Thyroid gland (tissue), 4 donors: ENCODE results near the gene LYRM9.

Experiments used
- POLR2A ChIP-seq, 2 donors: fragments of 450-650 bp; IDR thresholded peaks; one replicate each; pipeline ENCODE4 v1.6.1; 2017; ENCODE audit warnings: antibody characterized with exemption in 2 of 2, mild to moderate bottlenecking in 2 of 2, moderate library complexity in 1 of 2
- TF ChIP-seq, protein P1 (sequence below), 6 experiments: fragments of 200-600 bp in 3 of 6; fragments of 450-650 bp in 3 of 6; sonication (generic) in 3 of 6; IDR thresholded peaks; one replicate each; pipeline ENCODE4 v1.5.1; 2016 to 2019; ENCODE audit warnings: antibody characterized with exemption in 6 of 6, mild to moderate bottlenecking in 2 of 6, inconsistent platforms in 1 of 6, moderate library complexity in 1 of 6

DNA sequence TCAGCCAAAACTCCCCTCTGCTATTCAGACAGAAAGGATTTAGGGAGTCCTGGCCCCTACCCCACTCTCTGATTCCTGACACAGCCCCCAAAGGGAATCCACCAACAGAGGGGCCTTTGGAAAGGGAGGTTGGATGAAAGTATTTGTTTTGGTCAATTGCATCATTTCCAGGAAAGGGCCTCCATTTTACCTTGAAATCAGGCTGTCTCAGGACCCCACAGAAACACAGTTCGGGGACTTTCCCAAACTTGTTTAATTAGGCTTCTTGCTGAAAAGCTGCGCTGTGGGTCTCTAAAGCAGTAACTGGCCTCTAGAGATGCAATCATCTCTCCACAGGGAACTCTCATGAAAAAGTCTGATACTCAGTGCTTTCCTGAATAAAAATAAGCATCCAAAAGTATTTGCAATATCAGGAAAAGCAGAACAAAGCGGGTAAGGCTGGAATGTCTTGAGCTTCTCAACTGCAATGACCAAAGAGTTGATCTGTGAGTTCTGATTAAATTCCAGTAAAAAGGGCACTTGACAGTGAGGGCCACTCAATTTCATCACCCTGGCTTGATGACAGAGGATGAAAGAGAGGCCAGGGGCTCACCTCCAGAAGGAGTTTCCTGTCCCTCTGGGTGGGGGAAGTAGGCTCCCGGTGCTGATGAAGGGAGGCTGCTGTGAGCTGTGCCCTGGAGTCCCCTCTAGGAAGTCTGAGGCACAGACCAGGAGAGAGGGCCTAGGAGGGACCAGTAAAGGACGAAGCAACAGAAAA, 36.3 kb downstream of the LYRM9 start:
- TF ChIP-seq, protein P1, sequence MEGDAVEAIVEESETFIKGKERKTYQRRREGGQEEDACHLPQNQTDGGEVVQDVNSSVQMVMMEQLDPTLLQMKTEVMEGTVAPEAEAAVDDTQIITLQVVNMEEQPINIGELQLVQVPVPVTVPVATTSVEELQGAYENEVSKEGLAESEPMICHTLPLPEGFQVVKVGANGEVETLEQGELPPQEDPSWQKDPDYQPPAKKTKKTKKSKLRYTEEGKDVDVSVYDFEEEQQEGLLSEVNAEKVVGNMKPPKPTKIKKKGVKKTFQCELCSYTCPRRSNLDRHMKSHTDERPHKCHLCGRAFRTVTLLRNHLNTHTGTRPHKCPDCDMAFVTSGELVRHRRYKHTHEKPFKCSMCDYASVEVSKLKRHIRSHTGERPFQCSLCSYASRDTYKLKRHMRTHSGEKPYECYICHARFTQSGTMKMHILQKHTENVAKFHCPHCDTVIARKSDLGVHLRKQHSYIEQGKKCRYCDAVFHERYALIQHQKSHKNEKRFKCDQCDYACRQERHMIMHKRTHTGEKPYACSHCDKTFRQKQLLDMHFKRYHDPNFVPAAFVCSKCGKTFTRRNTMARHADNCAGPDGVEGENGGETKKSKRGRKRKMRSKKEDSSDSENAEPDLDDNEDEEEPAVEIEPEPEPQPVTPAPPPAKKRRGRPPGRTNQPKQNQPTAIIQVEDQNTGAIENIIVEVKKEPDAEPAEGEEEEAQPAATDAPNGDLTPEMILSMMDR (IDR thresholded peaks at IDR 0.05): no peak
- TF ChIP-seq POLR2A (IDR thresholded peaks at IDR 0.05): no peak
